ENCODE measurements around the gene DPP6.
"Not testable (repeated sequence)": the region's sequence is repeated elsewhere in the genome, so short reads cannot be mapped to it uniquely, and the experiment has no call there.

The DPP6 gene

DNA sequence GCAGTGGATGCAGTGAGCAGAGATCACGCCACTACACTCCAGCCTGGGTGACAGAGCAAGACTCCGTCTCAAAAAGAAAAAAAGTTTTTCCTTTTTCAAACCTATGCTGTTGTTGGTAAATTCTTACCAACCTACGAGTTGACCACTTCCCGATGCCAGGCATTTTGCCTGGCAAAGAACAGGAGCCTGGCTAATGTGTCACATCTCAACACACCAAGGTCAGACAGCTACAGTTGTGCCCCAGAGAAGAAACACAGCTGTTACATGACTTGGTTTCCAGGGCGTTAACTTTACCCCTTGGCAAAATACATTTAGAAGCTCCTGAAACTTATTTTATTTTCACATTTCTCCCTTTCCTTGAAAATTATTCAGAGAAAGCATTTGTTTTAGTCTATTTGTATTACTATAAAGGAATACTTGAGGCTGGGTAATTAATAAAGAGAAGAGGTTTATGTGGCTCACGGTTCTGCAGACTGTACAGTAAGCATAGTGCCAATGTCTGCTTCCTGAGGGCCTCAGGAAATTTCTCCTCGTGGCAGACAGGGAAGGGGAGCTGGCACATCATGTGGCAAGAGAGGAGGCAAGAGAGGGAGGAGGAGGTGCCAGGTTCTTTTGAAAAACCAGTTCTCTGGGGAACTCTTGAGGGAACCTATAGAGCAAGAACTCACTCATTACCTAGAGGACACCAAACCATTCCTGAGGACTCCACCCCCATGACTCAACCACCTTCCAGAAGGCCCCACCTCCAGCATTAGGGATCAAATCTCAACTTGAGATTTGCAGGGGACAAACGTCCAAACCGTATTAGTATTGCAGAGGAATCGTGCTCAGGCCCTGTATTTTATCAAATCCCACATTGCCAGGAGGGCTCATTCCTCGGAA is 867.4 kb downstream of the DPP6 start:
- DNase-seq: peak; percentile 41

DNA sequence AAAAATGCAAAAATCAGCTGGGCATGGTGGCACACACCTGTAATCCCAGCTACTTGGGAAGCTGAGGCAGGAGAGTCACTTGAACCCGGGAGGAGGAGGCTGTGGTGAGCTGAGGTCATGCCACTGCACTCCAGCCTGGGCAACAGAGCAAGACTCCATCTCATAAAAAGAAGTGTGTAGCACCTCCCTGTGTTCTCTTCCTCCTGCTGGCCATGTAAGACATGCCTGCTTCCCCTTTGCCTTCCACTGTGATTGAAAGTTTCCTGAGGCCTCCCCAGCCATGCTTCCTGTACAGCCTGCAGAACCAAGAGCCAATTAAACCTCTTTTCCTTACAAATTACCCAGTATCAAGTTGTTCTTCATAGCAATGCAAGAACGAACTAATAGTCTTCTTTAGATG is 870.3 kb downstream of the DPP6 start:
- DNase-seq: peak; percentile 4

DNA sequence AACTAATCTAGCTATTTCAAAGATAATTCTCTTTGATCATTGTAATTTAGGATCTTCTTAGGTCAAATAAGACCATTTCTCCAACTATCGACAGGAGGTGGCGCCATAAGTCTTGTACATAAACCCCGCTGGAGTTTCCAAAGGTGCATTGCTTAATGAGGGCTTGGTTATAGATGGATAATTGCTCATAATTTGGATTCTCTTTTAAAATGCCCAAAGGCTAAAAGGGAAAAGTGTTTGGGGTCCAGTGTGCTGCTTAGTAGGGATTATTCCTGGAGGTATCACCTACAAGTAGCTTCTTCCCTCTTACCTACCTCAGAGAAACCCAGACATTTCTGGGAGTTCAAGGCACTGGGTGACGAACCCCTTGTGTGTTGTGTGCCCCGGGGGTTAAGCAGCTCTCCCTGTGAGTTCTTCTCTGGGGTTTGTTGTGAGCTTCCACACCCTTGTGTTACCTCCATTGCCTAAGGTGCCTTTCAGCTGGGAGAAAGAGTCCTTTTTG is 875.5 kb downstream of the DPP6 start:
- DNase-seq: peak; percentile 73

DNA sequence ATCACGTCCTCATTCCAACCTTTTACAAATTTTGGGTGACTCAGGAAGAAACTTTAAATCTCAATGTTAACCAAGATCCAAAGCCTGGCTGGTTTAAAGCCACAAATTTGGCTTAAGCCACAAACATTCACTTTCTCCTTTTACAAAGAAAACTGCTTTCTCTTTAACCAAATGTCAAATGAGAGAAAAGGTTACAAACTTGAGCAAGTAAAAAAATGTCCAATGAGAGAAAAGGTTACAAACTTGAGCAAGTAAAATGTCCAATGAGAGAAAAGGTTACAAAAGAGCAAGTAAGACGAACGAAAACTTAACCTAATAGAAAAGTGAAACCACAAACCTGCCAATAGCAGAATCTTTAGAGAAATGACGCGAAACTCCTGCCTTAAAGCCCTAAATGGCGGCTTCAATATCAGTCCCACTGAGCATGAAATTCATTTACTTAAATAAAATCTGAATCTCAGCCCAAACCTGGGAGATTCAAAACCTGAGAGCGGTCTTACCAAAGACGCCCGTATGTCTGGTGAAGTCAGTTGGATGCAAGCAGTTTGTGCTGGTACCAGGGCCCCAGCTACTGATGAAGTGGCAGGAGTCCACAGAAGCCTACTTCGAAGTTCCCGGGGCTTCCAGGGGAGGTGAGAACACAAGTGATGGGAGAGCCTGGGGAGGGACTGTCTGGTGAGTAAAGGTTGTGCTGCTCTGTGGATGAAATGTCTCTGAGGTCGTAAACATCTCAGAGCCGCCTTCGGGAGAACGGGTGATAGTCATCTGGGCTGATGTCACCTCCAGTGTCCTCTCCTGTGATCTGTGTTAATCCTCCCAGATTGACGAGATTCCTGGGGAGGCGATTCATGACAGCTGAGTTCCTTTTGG is 876.2 kb downstream of the DPP6 start:
- DNase-seq: peak; percentile 68

DNA sequence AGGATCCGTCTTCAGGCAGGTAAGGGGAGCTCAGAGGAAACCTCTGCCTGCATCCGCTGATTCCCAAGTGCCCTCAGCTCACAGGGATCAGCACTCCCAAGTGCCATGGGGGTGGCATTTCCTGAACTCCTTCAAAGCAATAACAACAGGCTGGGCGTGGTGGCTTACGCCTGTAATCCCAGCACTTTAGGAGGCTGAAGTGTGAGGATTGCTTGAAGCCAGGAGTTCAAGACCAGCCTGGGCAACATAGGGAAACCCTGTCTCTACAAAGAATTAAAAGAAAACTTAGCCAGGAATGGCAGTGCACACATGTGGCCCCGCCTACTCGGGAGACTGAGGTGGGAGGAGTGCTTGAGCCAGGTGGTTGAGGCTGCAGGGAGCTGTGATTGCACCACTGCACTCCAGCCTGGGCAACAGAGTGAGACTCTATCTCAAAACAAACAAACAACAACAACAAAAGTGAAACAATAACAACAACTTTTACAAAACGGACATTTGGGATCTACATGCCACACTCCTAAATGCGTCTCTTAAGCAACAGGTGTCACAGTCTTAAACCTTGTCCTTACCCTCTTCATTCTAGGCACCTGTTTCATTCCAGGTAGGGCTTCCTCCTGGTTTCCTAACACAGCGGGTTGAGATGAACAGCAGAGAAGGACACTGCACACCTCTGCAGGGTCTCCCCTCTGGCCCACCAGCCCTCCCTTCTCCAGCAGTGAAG is 877.0 kb downstream of the DPP6 start:
- DNase-seq: no peak

DNA sequence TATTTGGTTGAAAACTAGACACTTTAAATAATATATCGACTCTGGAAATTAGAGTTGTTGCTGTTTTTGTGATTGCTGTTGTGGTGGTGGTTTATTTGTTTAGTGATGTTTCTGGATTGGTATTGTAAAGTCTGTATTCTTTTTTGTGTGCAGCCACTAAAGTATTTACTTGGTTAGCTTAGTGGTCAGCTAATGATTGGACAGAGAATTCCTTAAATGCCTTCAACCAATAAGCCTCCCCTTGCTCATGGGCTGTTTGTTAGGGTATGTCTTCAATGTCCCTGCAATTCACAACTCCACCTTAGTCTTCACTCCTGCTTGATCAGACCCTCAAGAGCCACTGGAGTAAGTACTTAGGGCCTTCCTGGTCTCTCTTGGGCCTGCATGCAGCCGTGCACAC is 879.7 kb downstream of the DPP6 start:
- DNase-seq: no peak

DNA sequence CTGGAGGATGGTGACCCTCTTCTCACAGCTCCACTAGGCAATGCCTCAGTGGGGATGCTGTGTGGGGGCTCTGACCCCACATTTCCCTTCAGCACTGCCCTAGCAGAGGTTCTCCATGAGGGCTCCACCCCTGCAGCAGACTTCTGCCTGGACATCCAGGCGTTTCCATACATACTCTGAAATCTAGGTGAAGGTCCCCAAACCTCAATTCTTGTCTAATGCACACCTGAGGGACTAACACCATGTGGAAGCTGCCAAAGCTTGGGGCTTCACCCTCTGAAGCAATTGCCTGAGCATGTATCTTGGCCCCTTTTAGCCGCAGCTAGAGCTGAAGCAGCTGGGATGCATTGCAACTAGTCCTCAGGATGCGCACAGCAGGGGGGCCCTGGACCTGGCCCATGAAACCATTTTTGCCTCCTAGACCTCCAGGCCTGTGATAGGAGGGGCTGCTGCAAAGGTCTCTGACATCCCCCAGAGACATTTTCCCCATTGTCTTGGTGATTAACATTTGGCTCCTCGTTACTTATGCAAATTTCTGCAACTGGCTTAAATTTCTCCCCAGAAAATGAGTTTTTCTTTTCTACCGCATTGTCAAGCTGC is 882.3 kb downstream of the DPP6 start:
- not testable (repeated sequence) for DNase-seq

DNA sequence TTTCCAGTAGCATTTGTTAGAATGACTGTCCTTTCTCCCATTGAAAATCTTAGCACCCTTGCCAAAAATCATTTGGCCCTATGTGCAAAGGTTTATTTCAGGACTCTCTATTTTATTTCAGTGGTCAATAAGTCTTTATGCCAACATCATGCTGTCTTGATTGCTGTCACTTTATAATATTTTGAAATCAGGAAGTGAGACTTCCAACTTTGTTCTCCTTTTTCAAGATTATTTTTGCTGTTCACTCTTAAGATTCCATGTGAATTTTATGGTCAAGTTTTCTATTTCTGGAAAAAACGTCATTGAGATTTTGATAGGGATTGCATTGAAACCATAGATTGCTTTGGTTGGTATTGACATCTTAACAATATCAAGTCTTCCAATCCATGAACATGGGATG is 885.6 kb downstream of the DPP6 start:
- no peak for DNase-seq

DNA sequence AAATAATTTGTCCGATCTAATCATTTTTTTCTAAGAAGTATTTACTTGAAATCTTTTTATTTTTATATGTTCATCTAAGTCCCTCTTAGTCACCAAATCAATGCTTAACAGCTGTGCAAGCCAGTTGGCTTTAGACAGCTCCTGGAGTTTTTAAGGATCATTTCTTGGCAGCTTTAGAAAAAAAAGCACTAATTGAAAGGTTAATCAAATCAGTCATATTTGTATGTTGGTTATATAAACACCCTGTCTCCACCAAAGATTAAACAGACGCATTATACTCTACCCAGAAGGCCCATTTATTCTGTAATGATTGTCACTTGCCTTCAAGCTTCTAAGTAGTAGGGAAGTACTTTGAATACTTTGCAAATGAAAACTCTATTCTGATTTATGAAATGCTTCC is 890.5 kb downstream of the DPP6 start:
- no peak for DNase-seq
